Activated gamma-delta T cell treated with Interleukin-2 at 50 U/mL for 16 hours (primary cell): ENCODE data around the gene SH3BP2.
"Not testable (repeated sequence)": the region's sequence is repeated elsewhere in the genome, so short reads cannot be mapped to it uniquely, and the experiment has no call there.

Experiments used
- DNase-seq: peaks from one replicate; pipeline ENCODE4 v3.0.0-alpha.2; 2020

Gene SH3BP2

DNA sequence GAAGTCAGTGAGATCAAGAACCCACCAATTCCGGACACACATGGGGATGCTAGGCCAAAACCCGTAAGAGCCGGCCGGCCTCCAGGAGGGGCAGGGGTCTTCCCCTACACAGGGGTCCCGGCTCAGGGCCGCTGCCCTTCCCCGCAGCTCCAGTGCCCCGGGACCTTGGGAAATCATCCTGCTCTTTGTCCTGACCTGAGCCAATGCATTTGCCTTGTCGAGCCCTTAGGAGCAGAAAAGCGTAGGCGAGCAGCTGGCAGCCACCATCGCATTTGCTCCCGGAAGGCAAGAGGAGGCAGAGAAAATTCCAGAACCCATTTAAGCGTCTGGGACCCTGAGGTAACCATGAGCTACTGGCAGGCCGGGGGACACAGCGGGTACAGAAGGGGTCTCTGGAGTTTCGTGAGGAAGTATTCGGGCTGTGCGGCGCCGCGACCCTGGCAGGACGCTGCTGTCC is 29.3 kb upstream of the SH3BP2 start:
- DNase-seq = no peak

GRCh38 chr4:2765832-2766526 is 26.9 kb upstream of the SH3BP2 start:
- DNase-seq = no peak

DNA sequence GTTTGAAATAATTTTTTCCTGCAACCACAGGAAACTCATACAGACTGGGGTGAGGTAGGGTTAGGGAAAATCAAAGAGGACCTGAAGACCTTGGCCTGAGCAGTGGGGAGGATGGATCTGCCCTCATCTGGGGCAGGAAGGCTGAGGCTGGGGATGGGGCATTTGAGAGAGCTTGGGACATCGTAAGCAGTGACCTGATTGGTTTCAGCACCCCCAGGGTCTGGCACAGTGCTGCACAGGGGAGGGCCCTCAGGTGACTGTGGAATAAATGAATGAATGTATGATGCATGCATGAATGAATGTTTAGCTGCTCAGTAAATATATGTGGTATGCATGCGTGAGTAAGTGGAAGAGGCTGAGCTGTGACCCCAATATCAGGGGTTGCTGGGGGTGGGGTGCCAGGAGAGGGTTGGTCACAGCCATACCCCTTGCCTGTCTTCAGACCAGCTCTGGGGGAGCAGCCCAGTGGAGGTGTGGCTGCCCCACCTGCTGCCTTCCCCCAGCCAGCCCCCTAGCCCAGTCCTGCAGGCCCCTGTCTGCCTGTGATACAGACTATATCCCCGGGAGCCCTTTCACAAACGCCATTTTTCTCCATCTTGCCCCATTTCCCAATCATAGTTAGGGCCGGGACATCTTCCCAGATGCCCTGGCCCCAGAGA is 25.7 kb upstream of the SH3BP2 start:
- no peak for DNase-seq

- DNase-seq = no peak
Measured at GRCh38 chr4:2767705-2768074, 25.2 kb upstream of the SH3BP2 start.

DNA sequence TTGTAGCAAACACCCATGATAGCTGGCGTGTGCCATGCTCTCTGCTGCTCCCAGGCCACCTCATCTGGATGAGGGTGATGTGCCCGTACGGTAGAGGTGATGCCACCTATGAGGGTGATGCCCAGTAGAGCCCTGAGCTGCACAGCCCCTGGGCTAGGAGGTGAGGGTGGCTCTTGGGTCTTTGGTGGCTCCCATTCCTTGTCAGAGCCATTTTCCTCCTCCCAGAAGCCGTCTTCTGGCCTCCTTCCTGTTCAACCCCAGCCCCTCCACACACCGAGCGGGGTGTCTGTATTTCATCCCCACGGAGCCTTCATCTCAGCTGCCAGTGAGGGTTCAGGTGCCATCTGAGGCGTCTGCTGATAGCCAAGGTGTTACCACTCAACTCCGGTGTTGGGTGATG is 24.8 kb upstream of the SH3BP2 start:
- no peak for DNase-seq

GRCh38 chr4:2768921-2769336 is 24.0 kb upstream of the SH3BP2 start:
- no peak for DNase-seq

DNA sequence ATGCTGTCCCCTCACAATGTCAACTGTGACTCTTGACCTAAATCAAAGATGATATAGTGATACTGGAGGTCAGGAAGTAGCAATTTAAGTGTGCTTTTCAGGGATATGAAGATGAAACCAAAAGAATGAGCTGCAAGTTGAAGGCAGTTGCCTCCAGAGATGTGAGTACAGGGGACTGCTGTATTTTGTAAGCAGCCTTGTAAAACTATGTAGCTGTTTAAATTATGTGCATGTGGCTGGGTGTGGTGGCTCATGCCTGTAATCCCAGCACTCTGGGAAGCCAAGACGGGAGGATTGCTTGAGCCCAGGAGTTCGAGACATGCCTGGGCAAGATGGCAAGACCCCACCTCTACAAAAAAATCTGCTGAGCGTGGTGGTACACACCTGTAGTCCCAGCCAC is 21.6 kb upstream of the SH3BP2 start:
- no peak for DNase-seq

DNA sequence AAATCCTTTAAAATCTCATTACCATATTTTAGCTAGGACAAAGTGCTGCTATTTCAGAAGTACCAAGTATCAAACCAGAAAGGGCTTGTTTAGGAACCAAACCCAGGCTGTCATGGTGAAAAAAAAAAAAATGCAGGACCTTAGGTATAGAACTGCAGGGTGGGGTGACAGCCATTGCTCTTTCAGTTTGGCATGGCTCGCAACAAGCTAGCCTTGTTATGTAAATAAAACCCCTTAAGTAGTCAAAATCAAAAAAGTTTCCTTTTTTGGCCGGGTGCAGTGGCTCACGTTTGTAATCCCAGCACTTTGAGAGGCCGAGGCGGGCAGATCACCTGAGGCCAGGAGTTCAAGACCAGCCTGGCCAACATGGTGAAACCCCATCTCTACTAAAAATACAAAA is 12.2 kb upstream of the SH3BP2 start:
- not testable (repeated sequence) for DNase-seq

GRCh38 chr4:2781911-2782310 is 11.0 kb upstream of the SH3BP2 start:
- no peak for DNase-seq

GRCh38 chr4:2783790-2784189 is 9.1 kb upstream of the SH3BP2 start:
- DNase-seq = no peak

DNA sequence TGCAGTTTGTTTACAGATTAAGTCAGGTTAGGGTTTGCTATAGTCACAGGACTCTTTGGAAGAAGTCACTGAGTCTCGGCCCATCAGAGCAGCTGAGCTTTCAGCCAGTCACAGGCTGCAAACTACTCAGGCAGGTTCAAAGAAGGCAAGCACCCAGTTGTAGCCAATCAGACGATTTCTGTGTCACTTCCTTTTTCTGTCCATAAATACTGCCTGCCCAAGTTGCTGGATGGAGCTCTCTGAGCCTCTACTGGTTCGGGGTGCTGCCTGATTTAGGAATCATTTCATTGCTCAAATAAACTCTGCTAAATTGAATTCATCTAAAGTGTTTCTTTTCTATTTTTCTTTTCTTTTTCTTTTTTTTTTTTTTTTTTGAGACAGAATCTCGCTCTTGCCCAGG is 7.3 kb upstream of the SH3BP2 start:
- no peak for DNase-seq

- peak; percentile 38 for DNase-seq
Measured at GRCh38 chr4:2786152-2786671, 6.7 kb upstream of the SH3BP2 start.

- no peak for DNase-seq
Measured at GRCh38 chr4:2786794-2787229, 6.1 kb upstream of the SH3BP2 start.

- peak; percentile 53 for DNase-seq
Measured at GRCh38 chr4:2787230-2788100, 5.4 kb upstream of the SH3BP2 start.

GRCh38 chr4:2788101-2788500 is 4.8 kb upstream of the SH3BP2 start:
- no peak for DNase-seq

DNA sequence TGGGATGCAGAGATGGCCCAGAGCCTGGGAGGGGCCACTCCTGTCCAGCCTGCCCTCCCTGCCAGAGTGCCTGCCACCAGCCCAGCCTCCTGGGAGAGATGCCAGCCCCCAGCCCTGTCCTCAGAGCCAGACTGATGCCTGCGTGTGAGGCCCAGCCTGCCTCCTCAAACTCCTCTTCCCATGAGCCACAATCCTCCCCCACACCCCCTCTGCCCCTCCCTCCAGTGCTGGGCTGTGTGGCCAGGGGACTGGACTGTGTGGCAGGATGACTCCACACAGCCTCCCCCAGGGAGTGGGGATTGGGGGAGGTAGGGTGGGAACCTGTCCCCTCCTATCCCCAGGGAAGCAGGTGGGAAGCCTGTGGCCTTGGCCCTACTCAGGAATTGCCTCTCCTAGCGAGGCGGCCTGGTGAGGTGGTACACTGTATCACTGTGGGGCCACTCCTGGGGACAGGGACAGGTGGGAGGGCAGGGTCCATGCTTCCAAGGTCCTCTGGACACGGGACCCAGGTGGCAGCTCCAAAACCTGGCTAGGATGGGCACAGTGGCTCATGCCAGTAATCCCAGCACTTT is 4.3 kb upstream of the SH3BP2 start:
- no peak for DNase-seq

DNA sequence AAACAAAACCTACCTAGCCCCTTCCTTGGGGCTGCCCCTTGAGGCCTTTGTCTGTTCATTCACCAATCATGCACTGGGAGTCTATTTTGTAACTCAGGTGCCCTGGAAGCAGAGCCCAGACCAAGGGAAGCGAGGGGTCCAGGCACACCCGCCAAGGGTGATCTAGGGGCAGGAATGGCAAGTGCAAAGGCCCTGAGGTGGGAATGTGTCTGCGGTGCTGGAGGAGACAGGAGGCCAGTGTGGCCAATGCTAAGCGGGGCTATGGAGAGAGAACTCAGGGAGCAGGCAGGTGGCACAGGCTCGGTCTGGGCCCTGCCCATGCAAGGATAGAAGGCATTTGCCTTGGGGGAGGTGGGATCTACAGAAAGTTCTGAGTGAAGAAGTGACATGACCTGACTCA is 3.5 kb upstream of the SH3BP2 start:
- no peak for DNase-seq

- DNase-seq = no peak
Measured at GRCh38 chr4:2789793-2790582, 2.9 kb upstream of the SH3BP2 start.

- no peak for DNase-seq
Measured at GRCh38 chr4:2790583-2791517, 2.0 kb upstream of the SH3BP2 start.

DNA sequence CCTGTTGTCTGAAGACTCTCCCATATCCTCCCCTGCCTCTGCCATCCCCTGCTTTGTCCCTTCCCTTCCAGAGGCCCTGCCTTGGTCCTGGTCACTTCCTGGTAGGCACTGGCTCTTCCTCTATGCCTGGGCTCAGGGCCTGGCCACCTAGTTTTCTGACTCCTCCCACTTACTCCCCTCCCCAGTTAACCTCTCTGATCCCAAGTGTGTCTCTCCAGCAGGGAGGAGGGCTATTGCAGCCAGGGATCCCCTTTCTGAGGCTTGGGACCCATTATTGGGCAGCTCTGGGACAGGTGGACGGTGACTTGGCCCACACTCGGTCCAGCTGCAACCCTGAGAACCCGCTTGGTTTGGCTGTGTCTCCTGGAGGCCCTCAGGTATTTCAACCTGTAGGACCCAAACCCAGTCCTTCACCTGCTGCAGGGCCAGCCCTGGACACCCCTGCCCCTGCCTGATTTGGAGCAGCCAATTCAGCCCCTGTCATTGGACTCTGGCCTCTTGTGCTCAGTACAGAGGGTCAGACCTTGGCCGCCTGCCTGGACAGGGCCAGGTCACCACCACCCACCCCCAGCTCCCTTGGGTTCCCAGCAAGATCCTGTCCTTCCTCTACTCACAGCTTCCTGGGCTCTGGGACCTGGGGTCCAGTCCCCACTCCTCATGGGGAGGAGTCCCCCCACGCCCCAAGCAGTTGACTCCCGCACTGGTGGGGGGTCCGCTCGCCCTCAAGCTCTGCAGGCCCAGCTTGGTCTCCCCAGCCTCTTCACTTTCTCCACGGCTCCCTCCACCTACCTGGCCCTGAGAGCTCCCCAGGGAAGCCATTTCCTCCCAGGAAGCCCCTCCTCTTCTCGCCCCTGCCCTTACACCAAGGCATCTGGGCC is 1.1 kb upstream of the SH3BP2 start:
- no peak for DNase-seq
